Brain pericyte (primary cell): ENCODE data around the gene SSNA1.
A peak's percentile ranks its signal among the peaks of the same experiment; 100 is the strongest.

Experiments used
- DNase-seq: peaks from one replicate; pipeline ENCODE4 v3.0.0-alpha.2; 2012; ENCODE audit warnings: low read depth, low spot score

The SSNA1 gene

DNA sequence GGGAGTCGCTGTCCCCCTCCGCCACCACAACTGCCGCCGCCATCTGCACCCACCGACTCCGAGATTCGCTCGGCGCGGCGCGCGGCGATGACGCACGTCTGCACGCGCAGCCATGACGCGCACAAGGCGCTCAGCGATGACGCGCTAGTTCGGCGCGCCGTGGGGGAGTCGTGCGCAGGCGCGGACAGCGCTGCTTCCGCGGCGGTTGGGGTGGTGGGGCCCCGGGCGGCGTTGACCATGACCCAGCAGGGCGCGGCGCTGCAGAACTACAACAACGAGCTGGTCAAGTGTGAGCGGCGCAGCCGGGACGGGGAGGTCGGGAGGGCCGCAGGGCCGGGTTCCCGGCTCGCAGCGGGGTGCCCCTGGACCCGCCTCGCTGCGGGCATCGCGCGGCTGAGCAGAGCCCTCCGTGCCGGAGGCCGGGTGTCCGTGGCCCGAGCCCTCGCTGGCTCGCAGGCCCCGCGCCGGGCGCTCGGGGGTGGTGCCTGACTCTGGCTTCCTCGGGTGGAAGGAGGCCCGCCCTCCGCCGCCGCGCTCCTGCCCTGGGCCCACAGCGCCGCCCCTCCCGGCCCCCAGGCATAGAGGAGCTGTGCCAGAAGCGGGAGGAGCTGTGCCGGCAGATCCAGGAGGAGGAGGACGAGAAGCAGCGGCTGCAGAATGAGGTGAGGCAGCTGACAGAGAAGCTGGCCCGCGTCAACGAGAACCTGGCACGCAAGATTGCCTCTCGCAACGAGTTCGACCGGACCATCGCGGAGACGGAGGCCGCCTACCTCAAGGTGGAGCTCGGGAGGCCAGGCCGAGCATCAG lies at the start of gene SSNA1, which contains the start of gene ANAPC2:
SSNA1 (plus strand) TSS at position 187 of the 807 bp plus-strand sequence; CDS start at position 238, 51 bp downstream.
ANAPC2 (minus strand) TSS at position 71 of the 807 bp plus-strand sequence; CDS start at position 43, 28 bp downstream.
- peak; percentile 89 for DNase-seq

DNA sequence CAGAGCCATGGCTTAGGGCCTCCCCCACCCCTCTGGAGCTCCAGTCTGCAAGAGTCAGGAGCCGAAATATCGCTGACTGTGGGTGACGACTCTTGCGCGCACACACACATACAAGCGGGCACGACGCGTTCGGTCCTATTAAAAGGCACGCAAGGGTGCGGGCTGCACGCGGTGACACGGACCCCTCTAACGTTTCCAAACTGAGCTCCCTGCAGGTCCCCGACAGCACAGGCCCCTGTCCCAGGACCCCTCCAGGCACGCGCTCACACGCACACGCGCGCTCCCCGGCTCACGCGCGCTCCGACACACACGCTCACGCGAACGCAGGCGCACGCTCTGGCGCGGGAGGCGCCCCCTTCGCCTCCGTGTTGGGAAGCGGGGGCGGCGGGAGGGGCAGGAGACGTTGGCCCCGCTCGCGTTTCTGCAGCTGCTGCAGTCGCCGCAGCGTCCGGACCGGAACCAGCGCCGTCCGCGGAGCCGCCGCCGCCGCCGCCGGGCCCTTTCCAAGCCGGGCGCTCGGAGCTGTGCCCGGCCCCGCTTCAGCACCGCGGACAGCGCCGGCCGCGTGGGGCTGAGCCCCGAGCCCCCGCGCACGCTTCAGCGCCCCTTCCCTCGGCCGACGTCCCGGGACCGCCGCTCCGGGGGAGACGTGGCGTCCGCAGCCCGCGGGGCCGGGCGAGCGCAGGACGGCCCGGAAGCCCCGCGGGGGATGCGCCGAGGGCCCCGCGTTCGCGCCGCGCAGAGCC lies 49.6 kb upstream of the SSNA1 start, which contains the start of gene GRIN1:
GRIN1 (plus strand) TSS at position 433 of the 746 bp plus-strand sequence. CDS start 333 bp downstream, outside the sequence.
- no peak for DNase-seq

DNA sequence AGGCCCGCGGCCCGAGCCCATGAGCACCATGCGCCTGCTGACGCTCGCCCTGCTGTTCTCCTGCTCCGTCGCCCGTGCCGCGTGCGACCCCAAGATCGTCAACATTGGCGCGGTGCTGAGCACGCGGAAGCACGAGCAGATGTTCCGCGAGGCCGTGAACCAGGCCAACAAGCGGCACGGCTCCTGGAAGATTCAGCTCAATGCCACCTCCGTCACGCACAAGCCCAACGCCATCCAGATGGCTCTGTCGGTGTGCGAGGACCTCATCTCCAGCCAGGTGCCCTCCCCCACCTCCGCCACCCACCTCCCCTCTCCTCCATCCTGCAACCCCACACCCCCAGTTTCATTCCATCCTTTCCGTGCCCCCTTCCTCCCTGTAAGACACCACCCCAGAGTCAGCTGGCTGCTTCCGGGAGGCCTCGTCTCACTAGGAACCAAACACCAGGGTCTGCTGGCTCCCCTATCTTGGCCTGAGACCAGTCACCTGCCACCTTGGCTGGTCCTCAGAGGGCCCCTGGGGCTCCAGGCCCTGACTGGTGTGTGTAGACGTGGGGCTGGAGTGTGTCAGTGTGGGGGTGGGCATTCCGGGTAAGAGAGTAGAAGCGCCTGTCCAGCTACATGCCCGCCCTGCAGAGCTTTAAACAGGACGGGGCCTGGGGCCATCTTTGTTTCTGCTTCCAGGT lies 48.9 kb upstream of the SSNA1 start:
- no peak for DNase-seq

DNA sequence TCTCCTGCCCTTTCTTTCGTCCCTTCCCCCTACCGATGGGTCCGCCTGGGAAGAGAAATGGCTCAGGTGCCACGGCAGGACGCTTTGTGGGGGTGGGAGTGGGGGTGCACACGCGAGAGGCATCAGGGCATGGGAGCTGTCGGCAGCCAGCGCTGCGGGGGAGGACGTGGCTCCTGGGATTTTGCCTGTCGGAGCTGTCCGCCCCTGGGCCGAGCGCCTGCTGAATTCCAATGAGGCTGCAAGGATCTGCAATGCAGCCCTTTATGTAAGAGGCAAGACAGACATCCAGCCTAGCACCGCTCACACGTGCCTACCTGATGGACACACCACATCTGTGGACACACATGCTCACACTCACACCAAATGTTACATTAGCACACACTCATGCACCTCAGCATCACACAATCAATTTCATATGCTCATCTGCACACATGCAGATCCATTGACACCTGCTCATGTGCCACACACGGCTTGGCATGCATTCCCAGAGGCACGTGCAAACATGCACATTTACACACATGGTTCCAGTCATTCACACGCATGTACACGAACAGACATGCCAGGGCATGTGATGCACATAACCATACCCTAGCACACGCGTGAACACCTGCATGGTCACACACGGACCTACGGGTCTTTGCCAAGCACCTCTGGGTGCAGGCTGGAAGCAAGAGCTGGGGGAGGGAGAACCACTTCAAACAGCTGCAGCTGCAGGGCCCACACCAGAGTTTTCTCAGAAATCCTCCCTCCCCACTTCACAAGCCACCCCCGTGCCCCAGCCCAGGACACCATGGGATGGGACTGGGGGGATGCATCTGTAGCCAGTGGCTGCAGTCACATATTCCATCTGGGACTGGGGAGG lies 48.1 kb upstream of the SSNA1 start:
- no peak for DNase-seq

GRCh38 chr9:137141050-137141810 lies 47.2 kb upstream of the SSNA1 start:
- no peak for DNase-seq

- DNase-seq = no peak
Measured at GRCh38 chr9:137141976-137142936, 46.2 kb upstream of the SSNA1 start.

DNA sequence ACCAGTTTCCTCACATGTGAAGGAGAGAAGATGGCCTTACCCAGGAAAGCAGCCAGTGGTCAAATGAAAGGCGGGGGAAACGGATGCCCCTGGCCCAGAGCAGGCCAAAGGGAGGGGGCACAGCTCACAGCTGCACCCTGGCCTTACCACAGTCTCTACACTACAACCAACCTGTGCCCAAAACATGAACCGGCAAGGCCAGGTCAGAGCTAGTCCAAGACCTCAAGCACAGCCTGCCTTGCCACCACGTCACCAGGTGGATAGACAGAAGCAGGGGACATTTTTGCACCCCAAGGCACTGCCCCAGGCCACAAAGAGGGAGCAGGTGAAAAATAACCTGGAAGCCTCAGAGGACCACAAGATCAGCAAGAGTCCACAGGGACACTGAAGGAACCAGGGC lies 45.0 kb upstream of the SSNA1 start:
- DNase-seq = no peak

DNA sequence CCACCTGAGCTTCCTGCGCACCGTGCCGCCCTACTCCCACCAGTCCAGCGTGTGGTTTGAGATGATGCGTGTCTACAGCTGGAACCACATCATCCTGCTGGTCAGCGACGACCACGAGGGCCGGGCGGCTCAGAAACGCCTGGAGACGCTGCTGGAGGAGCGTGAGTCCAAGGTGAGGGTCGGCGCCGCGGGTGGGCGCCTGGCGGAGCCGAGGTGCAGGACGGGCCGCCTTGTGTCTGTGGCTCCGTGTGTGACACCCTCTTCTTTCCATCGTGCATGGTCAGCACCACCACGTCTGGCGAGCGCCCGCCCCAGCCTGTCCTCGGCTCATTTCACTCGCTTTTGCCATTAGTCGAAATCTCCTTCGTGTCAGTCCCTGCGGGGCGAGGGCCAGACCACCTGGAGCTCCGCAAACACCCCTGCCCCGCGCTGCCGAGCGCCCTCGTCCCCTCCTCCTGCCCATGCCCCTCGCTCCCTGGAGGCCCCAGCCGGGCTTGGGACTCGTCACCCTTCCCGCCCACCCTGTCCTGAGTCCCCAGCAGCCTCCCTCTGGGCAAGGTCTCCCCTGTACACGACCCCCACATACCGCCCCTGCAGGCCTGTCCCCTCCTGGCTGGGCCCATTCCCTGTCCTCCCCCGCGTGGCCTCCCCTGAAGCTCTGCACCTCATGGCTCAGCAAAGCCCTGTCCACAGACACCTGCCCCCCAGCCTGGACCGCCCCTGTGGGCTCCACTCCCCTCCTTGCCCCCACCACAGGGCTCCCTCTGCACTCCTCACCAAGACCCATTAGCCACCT lies 42.5 kb upstream of the SSNA1 start:
- DNase-seq = no peak

DNA sequence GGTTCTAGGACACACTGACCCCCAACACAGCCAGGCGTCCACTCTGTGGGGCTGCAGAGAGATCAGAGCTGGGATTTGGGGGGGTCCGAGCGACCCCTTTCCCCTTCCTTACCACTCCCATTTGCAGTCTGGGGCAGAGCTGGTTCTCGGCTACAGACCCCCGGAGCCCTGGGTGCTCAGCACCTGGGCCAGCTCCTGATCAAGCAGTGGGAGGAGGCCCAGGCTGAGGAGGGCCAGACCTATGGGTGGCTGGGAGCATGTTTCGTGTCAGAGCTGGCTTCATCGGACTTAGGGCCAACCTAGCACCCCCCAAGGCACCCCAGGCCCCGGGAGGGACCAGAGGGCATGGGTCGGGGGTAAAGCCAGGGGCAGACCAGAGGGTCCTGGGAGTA lies 42.0 kb upstream of the SSNA1 start:
- no peak for DNase-seq

DNA sequence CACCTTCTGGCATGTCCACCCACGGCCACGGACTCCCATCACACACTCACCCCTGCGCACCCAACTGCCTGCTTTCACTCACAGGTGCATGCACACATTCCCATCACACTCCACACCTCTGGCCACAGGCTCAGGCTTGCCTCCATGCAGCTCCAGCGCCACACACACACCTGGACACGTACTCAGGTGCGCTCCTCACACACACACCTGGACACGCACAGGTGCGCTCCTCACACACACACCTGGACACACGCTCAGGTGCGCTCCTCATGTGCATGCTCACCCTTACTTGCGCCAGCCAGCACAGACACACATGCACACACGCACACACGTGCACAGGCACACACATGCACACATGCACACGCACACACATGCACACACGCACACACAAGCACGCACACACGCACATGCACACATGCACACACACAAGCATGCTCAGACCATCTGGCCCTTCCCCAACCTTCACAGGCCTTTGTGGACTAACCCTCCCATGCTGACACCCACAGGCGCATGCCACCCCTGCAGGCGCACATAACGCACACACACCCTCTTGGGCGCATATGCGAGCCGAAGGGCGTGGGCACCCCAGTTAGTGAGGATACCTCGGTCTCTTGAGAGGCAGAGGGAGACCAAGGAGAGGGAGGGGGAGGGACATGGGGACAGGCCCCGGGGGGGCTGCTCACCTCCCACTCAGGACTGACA lies 41.2 kb upstream of the SSNA1 start:
- DNase-seq = no peak

- DNase-seq = no peak
Measured at GRCh38 chr9:137147793-137148160, 40.7 kb upstream of the SSNA1 start.

DNA sequence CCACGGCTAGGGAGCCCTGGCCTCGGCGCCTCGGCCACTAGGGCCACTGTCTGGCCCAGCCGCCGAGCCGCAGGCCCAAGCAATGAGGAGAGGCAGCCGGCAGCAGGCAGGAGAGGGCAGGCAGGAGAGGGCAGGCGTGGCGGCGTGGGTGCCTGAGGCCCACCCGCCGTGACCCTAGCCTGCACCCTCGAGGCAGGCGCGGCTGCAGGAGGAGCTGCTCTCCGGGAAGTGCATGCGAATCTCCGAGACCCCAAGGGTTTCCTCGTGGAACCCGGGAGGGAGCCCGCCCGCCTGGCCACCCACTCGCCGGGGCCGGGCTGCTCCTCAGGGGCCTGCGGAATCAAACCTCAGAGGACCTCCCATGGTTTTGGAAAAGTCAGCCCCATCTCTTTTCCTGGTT lies 40.2 kb upstream of the SSNA1 start:
- no peak for DNase-seq

GRCh38 chr9:137148661-137149060 lies 39.8 kb upstream of the SSNA1 start:
- no peak for DNase-seq

- no peak for DNase-seq
Measured at GRCh38 chr9:137149363-137149762, 39.1 kb upstream of the SSNA1 start.

- no peak for DNase-seq
Measured at GRCh38 chr9:137149942-137150616, 38.4 kb upstream of the SSNA1 start.

DNA sequence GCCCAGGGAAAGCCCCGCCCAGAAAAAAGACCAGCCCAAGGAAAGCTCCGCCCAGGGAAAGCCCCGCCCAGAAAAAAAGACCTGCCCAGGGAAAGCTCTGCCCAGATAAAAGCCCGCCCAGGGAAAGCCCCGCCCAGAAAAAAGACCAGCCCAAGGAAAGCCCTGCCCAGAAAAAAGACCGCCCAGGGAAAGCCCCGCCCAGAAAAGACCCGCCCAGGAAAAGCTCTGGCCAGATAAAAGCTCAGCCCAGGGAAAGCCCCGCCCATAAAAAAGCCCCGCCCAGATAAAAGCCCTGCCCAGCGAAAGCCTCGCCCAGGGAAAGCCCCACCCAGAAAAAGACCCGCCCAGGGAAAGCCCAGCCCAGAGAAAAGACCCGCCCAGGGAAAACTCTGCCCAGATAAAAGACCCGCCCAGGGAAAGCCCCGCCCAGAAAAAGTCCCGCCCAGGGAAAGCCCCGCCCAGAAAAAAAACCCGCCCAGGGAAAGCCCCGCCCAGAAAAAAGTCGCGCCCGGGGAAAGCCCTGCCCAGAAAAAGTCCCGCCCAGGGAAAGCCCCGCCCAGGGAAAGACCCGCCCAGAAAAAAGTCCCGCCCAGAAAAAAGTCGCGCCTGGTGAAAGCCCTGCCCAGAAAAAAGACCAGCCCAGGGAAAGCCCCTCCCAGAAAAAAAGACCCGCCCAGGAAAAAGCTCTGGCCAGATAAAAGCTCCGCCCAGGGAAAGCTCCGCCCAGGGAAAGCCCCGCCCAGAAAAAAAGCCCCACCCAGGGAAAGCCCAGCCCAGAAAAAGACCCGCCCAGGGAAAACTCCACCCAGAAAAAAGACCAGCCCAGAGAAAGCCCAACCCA lies 37.6 kb upstream of the SSNA1 start:
- DNase-seq = no peak
